Prostate gland (tissue), 2 donors: ENCODE measurements around the gene NUP210. TPM values are rescaled to one million over a fixed set of nuclear protein-coding genes. Genes with fewer than 3 reads are reported as not detected.
A peak's percentile ranks its signal among the peaks of the same experiment; 100 is the strongest.

ENCODE experiments used
- DNase-seq: peaks from one replicate; pipeline ENCODE4 v3.0.0-alpha.2; 2019; ENCODE audit warnings: low spot score
- H3K27ac ChIP-seq, 2 donors: fragments of 200-600 bp; sonication (generic); 2 replicates each; pipeline ENCODE4 v1.5.1; 2017 to 2019
- H3K27me3 ChIP-seq: fragments of 200-600 bp; sonication (generic); replicated peaks from 2 replicates; pipeline ENCODE4 v1.5.1; 2019; ENCODE audit not compliant: insufficient read depth
- H3K36me3 ChIP-seq, 2 donors: fragments of 200-600 bp; sonication (generic); 1 replicate in 1 of 2; 2 replicates in 1 of 2; pipeline versions ENCODE4 v1.5.1 to v1.8.1; 2017 to 2019
- H3K4me1 ChIP-seq: fragments of 200-600 bp; sonication (generic); replicated peaks from 2 replicates; pipeline ENCODE4 v1.5.1; 2019
- H3K4me3 ChIP-seq, 2 donors: fragments of 200-600 bp; sonication (generic); 2 replicates each; pipeline ENCODE4 v1.5.1; 2017 to 2019
- H3K9me3 ChIP-seq: fragments of 200-600 bp; sonication (generic); 2 replicates; pipeline ENCODE4 v1.5.1; 2017
- POLR2A ChIP-seq: fragments of 450-650 bp; IDR thresholded peaks from one replicate; pipeline ENCODE4 v1.6.1; 2016; ENCODE audit warnings: antibody characterized with exemption, mild to moderate bottlenecking
- POLR2AphosphoS5 ChIP-seq: sonication (generic); formaldehyde crosslinking; IDR thresholded peaks from one replicate; pipeline ENCODE4 v1.6.1; 2017; ENCODE audit warnings: antibody characterized with exemption
- WGBS: methylation state at CpG from one replicate; pipeline ENCODE4 v1.1.5; 2018; 5-methylcytosine and 5-hydroxymethylcytosine counted together
- intact Hi-C: fragments of 100-400 bp; cut with DNase I; formaldehyde crosslinking; loops from one replicate; pipeline ENCODE4 v1.14.2; 2022
- total RNA-seq, 2 donors: library from RNA; depleted of rRNA; stranded (reverse); fragments of >200 nt; gene quantifications; one replicate each; pipeline ENCODE4 v1.1.0, GENCODE V29; 2016
- TF ChIP-seq, protein P1 (sequence below), 4 experiments: fragments of 200-600 bp in 2 of 4; fragments of 450-650 bp in 2 of 4; sonication (generic) in 2 of 4; IDR thresholded peaks; 1 replicate in 3 of 4; 2 replicates in 1 of 4; pipeline ENCODE4 v1.5.1; 2016 to 2019; ENCODE audit warnings: antibody characterized with exemption in 4 of 4, mild to moderate bottlenecking in 2 of 4, moderate library complexity in 2 of 4

NUP210 gene
- total RNA-seq, 2 donors from 2014 or later, result 10.6 to 31.2 TPM

DNA sequence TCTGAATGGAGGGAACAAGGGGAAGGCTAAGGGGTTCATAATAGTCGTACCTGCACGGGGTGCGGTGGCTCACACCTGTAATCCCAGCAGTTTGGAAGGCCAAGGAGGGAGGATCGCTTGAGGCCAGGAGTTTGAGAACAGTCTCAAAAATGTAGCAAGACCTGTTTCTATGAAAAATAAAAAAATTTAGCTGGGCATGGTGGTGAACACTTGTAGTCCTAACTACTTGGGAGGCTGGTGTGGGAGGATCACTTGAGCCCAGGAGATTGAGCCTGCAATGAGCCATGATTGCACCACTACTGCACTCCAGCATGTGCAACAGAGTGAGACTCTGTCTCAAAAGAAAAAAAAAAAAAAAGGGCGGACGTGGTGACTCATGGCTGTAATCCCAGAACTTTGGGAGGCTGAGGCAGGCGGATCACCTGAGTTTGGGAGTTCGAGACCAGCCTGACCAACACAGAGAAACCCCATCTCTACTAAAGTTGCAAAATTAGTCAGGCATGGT is 42.1 kb upstream of the NUP210 start:
- Histone ChIP-seq H3K27ac (no peak overlapping the region), H3K4me1 (no peaks in the 10 kb centered on the region), H3K36me3 (no peaks in the 10 kb centered on the region), H3K27me3 (no peaks in the 10 kb centered on the region), H3K9me3 (no peaks in the 10 kb centered on the region), H3K4me3 (no peak overlapping the region)
- TF ChIP-seq POLR2AphosphoS5 (no peak), POLR2A (no peak)
- TF ChIP-seq, protein P1, sequence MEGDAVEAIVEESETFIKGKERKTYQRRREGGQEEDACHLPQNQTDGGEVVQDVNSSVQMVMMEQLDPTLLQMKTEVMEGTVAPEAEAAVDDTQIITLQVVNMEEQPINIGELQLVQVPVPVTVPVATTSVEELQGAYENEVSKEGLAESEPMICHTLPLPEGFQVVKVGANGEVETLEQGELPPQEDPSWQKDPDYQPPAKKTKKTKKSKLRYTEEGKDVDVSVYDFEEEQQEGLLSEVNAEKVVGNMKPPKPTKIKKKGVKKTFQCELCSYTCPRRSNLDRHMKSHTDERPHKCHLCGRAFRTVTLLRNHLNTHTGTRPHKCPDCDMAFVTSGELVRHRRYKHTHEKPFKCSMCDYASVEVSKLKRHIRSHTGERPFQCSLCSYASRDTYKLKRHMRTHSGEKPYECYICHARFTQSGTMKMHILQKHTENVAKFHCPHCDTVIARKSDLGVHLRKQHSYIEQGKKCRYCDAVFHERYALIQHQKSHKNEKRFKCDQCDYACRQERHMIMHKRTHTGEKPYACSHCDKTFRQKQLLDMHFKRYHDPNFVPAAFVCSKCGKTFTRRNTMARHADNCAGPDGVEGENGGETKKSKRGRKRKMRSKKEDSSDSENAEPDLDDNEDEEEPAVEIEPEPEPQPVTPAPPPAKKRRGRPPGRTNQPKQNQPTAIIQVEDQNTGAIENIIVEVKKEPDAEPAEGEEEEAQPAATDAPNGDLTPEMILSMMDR (IDR thresholded peaks at IDR 0.05), result no peak
- intact Hi-C loops, result no loop called here
- 84% methylated on average over 8 of the region's 8 CpGs for WGBS
- DNase-seq, result no peak

DNA sequence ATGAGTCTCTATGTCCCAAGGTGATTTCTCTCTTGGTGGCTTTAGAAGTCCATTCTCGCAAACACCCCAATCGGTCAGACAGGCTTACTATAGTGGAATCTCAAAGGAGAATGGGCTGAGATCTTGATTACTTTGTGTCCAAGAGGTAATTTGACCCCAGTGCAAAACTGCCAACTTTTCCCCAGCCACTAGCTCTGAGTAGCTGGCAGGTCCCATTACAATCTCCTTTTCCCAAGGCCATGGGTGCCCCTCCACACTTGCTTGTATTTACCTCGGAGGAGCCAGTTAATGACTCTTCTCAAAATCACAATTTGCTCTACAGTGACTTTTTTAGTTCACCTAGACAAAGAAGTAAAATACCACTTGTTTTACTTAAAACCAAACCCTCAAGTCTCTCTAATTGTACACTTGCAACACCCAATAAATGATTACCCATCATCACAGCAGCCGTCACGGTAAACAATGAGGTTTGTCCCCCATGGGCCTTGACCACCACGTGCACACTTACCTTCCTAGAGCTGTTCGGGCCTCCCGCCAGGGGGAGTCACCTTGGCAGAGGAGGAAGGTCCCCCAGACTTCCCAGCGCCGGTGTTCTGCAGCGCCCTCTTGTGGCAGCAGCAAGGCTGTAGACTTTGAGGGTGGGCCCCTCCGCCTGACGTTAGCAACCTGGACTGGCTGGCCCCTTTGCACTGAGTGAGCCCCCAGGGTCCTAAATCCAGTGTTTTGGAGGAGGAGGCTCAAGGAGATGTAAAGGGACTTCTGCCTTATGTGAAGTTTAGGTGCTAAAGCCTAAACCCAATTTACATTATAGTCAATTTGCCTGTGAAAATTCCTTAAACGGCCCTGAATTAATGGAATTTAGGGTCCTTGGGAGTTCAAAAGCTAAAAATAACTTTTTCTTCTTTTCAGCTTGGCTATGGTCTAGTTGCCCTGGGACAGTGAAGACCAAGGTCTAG is 41.3 kb upstream of the NUP210 start:
- TF ChIP-seq POLR2AphosphoS5 (no peak), POLR2A (no peak)
- TF ChIP-seq, protein P1 (IDR thresholded peaks at IDR 0.05), result peak in 3 of 4 experiments; percentile 16 to 34 (median 21)
- no peaks in the 10 kb centered on the region for H3K4me1 ChIP-seq
- WGBS, result 48% methylated on average over 14 of the region's 14 CpGs
- H3K4me3 ChIP-seq, result no peak overlapping the region
- no peaks in the 10 kb centered on the region for H3K27me3 ChIP-seq
- H3K27ac ChIP-seq, result no peak overlapping the region
- no peak for DNase-seq
- intact Hi-C loops, result no loop called here
- H3K36me3 ChIP-seq, result no peaks in the 10 kb centered on the region
- H3K9me3 ChIP-seq, result no peaks in the 10 kb centered on the region

DNA sequence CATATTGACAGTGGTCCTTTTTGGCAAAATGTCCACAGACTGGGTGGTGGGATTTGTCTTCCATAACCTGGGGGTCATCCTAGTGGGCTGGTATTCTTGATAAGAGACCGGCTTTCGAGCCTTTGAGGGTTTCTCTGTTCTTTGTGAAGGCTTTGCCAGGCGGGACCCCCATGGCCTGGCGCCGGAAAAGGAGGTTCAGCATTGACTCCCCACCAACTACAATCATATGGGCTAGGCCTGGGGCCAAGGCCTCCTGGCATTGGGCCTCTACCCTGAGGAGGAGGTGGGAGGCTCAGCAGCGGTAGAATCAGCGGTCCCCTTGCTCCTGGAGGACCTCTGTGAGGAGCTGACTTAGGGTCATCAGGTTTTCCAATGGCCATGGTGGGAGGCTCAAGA is 40.2 kb upstream of the NUP210 start:
- no peak for DNase-seq
- Histone ChIP-seq H3K36me3 (no peaks in the 10 kb centered on the region), H3K27ac (no peak overlapping the region), H3K4me1 (no peaks in the 10 kb centered on the region), H3K4me3 (no peak overlapping the region), H3K9me3 (no peaks in the 10 kb centered on the region), H3K27me3 (no peaks in the 10 kb centered on the region)
- TF ChIP-seq, protein P1 (IDR thresholded peaks at IDR 0.05), result no peak
- TF ChIP-seq POLR2A (no peak), POLR2AphosphoS5 (no peak)
- intact Hi-C loops, result no loop called here
- 98% methylated on average over 7 of the region's 7 CpGs for WGBS

DNA sequence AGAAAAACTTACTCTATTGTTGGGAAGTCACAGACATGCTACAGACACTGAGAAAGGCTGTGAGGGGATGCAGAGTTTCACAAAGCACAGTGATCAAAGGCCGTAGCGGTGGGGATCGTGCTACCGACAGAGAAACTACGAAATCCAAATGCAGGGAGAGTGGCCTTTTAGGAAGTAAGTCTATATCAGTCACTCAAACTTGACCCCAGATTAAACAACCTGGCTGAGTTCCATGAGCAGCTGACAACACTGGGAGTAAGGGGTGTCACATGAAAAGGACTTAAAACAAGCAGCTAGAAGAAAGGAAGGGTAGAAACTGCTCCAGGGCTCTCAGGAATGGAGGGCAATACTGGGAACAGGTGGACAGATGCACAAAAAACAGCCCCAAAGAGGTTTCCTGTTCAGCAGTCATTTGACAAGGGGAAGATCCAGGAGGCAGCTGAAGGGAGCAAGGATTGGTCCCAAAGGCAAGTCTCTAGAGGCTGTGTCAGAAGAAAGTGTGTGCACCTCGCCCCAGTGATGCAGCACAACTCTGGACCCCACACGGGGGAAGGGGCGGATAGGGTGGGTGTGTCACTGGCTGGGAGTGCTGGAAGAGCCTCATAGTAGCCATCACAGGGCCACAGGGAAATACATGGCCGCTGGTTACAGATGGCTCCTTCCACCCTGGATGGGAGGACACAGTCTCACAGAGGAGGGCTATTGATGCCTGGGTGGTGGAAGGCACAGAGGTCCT is 39.7 kb upstream of the NUP210 start:
- TF ChIP-seq, protein P1 (IDR thresholded peaks at IDR 0.05), result no peak
- no peak for TF ChIP-seq POLR2AphosphoS5
- no peak for TF ChIP-seq POLR2A
- Histone ChIP-seq H3K27me3 (no peaks in the 10 kb centered on the region), H3K4me3 (no peak overlapping the region), H3K4me1 (no peaks in the 10 kb centered on the region), H3K27ac (no peak overlapping the region), H3K36me3 (no peaks in the 10 kb centered on the region), H3K9me3 (no peaks in the 10 kb centered on the region)
- intact Hi-C loops, result no loop called here
- no peak for DNase-seq
- WGBS, result 80% methylated on average over 9 of the region's 9 CpGs
